Stimulated activated CD4-positive, alpha-beta T cell treated with anti-CD3 and anti-CD28 coated beads, TNF-alpha, amount 100 ng/mL, for 24 hours (primary cell): Measurements from ENCODE around the gene MFSD11.
A peak's percentile ranks its signal among the peaks of the same experiment; 100 is the strongest.
"Not testable (repeated sequence)": the region's sequence is repeated elsewhere in the genome, so short reads cannot be mapped to it uniquely, and the experiment has no call there.

Source experiments
- DNase-seq, 3 experiments: peaks; one replicate each; pipeline ENCODE4 v3.0.0-alpha.2; 2020; ENCODE audit warnings: low read depth in 3 of 3

MFSD11 gene

GRCh38 chr17:76726776-76727718, 10.9 kb upstream of the MFSD11 start, which contains the start of gene METTL23:
Gene METTL23, plus strand, starts transcription at chr17:76726839. Its CDS starts 2,872 bp downstream, at chr17:76729711.
- peak; percentile 50 to 75 (median 53) for DNase-seq

GRCh38 chr17:76727745-76728456, 10.0 kb upstream of the MFSD11 start:
- DNase-seq: no peak

- DNase-seq: not testable (repeated sequence)
These were observed 5.9 kb upstream of the MFSD11 start for GRCh38 chr17:76731800-76732733.

GRCh38 chr17:76732734-76733617, 4.9 kb upstream of the MFSD11 start:
- no peak for DNase-seq

DNA sequence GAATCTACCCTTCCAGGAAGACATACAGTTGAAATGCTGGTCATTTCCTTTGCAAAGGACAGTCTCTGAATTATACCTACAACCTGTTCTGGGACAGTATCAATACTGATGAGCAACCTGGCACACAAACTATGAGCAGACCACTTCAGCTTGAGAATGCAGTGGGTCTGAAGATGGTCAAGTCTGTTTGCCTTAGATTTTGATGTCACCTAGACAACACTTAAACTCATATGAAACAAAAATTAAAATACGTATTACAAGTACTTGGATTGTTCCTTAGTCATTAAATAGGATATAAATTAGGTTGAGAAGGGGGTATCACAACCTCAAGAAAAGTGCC, 4.3 kb upstream of the MFSD11 start:
- DNase-seq: no peak

GRCh38 chr17:76734080-76734840, 3.7 kb upstream of the MFSD11 start:
- DNase-seq: no peak

DNA sequence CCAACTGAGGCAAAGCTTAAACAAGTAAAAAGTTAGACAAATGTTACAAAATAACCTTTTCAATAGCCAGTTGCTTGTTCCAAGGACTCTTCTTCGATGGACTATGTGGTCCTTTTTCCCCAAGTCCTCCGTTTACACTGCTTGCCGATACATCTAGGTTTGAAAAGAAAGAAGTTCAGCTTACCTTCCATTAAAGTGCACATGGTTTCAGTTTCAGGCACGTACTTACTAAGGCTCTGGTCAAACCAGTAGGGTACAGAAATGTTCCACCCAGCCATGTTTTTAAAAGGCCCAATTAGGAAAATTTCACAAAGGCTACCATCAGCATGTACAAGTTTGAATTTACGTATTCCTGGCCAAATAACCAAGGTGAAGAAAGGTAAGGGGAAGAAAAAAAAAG, 2.9 kb upstream of the MFSD11 start:
- DNase-seq: no peak

DNA sequence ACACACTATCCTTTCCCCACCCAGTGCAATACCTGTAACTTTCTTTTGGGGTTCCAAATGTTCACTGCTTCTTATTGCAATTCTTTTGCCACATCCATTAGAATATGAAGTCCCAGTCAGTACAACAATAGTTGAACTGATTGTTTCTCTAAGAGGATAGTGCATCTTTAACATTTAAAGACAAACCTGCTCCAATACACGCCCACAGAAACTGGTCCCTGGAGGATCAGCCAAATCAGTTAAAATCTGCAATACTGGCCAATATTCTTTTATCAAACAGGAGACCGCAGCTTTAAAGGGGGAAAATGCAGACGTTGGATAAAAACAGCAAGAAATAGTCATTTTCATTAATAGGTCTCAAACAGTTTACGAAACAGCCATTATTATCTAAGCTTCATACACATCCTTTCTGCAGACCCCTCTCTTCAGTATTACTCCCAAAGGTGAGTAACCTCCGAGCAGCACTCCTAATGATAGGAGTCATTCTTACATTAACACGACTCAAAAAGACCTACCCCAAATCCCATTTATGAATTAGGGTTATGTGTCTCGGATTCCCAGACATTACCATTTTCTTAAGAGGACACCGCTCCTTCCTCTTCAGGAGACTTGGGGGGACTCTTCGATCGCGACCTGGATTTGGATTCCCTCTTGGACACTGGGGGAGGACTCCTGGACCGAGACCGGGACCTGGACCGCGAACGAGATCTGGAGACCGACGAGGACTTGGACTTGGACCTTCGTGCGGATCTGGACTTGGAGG, 2.2 kb upstream of the MFSD11 start:
- DNase-seq: no peak

- peak in 2 of 3 experiments; percentile 43 to 63 for DNase-seq
These were observed 1.4 kb upstream of the MFSD11 start for GRCh38 chr17:76736349-76737081.

GRCh38 chr17:76737082-76737675, 740 bp upstream of the MFSD11 start, which contains the start of gene SRSF2:
Gene SRSF2, minus strand, starts transcription at chr17:76737331. Its CDS starts 171 bp downstream, at chr17:76737160.
- peak; percentile 95 to 99 (median 97) for DNase-seq

DNA sequence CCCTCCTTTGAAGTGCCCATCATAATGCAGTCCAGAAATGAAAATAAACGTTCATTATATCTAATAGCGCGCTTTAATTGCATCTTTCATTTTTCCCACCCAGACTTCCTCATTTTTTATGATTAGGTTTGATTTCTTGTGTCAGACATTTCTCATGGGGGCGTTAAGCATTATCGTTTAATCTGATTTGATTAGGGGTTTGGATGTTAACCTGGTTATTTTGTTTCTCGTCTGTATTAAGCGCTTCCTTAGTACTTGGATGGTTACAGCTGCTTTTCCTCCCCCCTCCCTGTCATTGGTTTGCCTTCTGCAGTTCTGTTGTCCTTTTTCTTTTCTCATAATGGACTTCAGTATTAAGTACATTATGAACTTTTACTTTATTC, 540 bp downstream of the MFSD11 start:
- DNase-seq: no peak

GRCh38 chr17:76739568-76740115, 1.7 kb downstream of the MFSD11 start:
- not testable (repeated sequence) for DNase-seq

- no peak for DNase-seq
These were observed 2.6 kb downstream of the MFSD11 start for GRCh38 chr17:76740329-76741118.

DNA sequence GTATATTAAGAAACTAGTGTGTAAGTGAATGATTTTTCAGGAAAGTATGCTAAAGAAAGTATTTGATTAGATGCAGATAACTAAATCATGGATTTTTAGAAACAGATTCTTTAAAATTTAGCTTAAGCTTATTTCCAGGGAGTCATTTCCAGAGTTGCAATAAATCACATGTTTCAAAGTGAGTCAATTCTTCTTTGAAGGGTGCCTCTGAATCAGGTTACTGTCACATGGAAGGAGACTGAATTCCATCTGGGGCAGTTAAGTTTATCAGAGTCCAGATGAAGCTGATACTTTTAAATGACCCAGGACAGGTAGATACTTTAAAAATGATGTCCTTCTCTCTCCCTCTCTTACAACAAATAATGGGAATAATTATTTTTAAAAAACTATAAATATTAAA, 5.0 kb downstream of the MFSD11 start:
- no peak for DNase-seq

DNA sequence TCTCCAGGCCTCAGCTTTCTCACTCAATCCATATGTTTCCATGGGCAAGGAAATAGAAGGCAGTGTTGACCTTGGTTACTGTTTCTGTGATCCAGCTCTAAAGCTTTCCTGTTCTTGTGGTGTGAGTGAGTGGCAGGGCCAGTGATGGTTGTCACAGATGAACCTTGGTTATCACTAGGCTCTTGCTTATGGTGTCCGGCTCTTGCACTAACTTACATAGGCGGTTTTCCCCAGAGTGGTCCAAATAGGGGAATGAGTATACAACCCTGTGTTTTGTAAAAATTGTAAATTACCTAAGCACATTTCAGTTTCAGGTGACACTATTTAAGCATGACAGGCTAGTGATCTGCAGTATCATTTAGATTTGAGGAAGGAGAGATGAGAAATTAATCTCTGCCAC, 6.8 kb downstream of the MFSD11 start:
- DNase-seq: no peak

GRCh38 chr17:76745785-76746184, 7.9 kb downstream of the MFSD11 start:
- not testable (repeated sequence) for DNase-seq
